ENCODE data around the gene KCTD11.

- TF ChIP-seq CTCF (IDR thresholded peaks at IDR 0.05) (no peak), POLR2A (IDR thresholded peaks at IDR 0.05) (no peak)
These were observed 27.6 kb upstream of the KCTD11 start for GRCh38 chr17:7324438-7324779.
